Left ventricle myocardium superior (tissue), 1 donor: Measurements from ENCODE around the gene SPTBN5. TPM values are rescaled to one million over a fixed set of nuclear protein-coding genes. Genes with fewer than 3 reads are reported as not detected.

Experiments used
- ATAC-seq: fragments of 200-7000 bp; cut with Tn5 transposase; one replicate; pipeline ENCODE4 v1.9.1; 2020; ENCODE audit warnings: mild to moderate bottlenecking, moderate library complexity
- DNase-seq: peaks from one replicate; pipeline ENCODE4 v3.0.0-alpha.2; 2020
- intact Hi-C: fragments of 100-400 bp; cut with micrococcal nuclease; formaldehyde crosslinking; loops from one replicate; pipeline ENCODE4 v1.11.0; 2022
- long read RNA-seq: library from polyadenylated mRNA; unstranded; transcript quantifications from one replicate; pipeline ENCODE4 v2.0.0, GENCODE V29; 2021
- total RNA-seq: library from RNA; stranded (reverse); fragmentation: NEBNext Ultra II Directional; extraction: Animal tissue kit (Norgen Biotek cat#: 25700); gene quantifications from one replicate; pipeline ENCODE4 v1.2.1, GENCODE V29; 2021
- donor health status: DM: no; HTN: yes; CAD: no; lungs with severe emphysema.

SPTBN5 gene
- 3.6 TPM for total RNA-seq
- long read RNA-seq, partial matches to known transcripts: 7 of 8 reads
- long read RNA-seq, other reads (novel, unspliced or antisense): 1 of 8 reads

DNA sequence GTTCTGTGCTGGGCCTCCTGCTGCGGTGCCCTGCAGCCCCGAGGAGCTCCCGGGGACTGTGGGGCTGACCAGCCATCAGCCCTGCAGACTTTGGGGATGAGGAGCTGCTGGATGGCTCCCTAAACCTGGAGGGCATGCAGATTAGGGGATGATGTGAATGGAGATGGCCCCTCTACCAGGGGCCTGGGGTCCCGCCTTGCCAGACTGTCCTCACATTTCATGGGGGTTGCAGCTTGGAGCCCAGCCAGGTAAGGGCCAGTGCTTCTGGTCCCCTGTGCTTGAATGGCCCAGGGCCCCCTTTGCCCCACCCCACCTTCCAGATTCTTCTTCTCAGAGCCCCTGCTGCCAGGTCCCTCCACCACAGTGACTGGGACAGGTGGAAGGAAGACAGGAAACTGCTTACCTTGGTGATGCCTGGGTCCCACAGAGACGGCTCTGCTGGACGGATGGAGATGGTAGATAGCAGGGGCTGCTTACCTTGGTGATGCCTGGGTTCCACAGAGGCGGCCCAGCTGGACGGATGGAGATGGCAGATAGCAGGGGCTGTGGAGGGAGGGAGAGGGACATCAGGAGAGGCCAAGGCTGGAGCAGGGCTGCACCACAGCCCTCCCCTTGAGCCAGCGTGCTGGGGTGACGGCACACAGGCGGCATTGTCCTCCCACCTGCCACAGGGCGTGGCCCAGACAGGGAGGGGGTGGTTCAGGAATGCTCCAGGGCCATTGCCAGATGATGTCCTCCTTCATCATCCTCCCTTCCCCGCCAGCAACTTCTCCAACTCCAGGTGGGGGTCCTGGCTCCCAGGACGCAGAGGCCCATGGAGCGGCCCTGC, at the start of gene SPTBN5:
Gene SPTBN5 (minus strand): TSS at position 632 of the 829 bp plus-strand sequence. CDS start 556 bp downstream, at position 76.
- no peak for ATAC-seq
- intact Hi-C loops: no loop called here
- no peak for DNase-seq

DNA sequence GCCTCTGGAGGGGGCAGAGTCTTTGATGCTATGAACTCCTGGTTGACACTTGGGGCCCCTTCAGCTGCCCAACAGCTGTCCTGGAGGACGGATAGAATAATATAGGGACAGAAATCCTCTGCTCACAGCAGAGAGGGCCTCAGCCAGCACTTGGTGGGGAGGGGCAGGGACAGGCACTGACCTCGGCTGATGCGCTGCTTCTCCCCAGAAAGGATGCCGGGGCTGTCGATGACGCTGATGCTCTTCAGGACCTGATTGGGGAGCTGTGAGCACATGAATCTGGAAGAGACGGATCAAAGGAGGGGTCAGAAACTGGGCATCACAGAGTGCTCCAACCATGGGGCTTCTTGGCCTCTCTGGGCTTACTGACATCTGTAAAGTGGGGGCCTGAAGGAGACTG, 49.0 kb upstream of the SPTBN5 start:
- ATAC-seq (no peak), DNase-seq (no peak)

GRCh38 chr15:41941644-41942415, 48.0 kb upstream of the SPTBN5 start:
- DNase-seq (no peak), ATAC-seq (no peak)
- intact Hi-C loops: no loop called here

More for the DNA sequence above, 49.0 kb upstream of the SPTBN5 start:
- intact Hi-C loops: no loop called here

- intact Hi-C loops: no loop called here
- DNase-seq (no peak), ATAC-seq (no peak)
Observed at GRCh38 chr15:41940441-41940857, 46.6 kb upstream of the SPTBN5 start.

GRCh38 chr15:41939986-41940385, 46.1 kb upstream of the SPTBN5 start:
- intact Hi-C loops: no loop called here
- no peak for DNase-seq
- ATAC-seq: no peak

GRCh38 chr15:41937568-41937923, 43.7 kb upstream of the SPTBN5 start:
- intact Hi-C loops: no loop called here
- no peak for ATAC-seq

GRCh38 chr15:41936649-41937567, 43.1 kb upstream of the SPTBN5 start:
- DNase-seq (no peak), ATAC-seq (peak; percentile 36)
- intact Hi-C loops: no loop called here

More at GRCh38 chr15:41937568-41937923, 43.7 kb upstream of the SPTBN5 start:
- no peak for DNase-seq

DNA sequence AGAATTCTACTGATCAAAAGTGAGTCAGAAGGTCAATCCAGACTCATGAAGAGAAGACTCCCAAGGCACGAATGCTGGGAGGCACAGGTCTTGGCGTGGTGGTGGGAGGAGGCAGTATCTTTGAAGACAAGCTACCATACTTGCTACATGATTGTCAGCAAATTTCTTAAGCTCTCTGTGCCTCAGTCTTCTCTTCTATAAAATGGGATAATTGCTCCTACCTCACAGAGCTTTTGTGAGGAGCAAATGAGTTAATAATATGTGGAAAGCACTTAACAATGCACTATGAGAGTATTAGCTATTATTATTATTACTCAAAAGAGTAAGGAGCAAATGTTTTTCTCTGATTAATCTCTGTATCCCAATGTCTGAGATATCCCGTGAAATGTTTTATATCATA, 42.3 kb upstream of the SPTBN5 start:
- ATAC-seq (no peak), DNase-seq (no peak)
- intact Hi-C loops: no loop called here

DNA sequence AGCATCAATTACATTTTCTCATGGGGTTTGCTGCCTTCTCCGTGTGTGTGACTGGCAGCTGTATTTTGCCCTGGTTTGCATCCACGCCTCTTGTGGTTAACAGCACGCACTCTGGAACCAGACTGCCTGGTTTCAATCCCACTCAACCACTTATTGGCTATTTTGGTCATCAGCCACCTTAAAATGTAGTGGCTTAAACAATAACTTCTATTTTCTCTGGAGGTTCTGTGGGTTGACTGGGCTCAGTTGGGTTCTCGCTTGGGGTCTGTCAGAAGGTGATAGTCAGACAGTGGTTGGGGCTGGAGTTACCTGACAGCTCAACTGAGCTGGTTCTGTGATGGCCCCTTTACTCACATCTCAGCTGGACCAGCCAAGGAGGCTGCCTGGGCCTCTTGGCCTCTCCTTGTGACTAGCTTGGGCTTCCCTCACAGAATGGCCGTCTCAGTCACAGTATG, 41.7 kb upstream of the SPTBN5 start:
- intact Hi-C loops: no loop called here
- ATAC-seq (no peak), DNase-seq (no peak)

DNA sequence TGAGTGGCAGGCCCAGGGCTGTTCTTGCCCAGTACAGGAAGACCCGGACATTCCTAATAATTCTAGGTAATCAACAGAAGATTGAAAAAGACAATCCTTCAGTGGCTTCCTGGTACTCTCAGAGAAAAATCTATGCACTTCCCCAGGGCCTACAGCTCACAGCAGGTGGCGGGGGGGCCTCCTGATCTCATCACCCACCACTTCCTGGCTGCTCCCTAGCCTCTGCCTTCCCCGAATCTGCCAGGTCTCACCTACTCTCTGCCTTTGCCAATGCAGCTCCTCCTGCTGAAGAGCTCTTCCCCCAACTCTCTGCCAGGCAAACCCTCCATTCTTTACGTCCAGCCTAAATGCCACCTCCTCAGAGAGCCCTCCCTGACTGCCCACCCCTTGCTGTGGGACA, 41.0 kb upstream of the SPTBN5 start:
- DNase-seq: no peak
- ATAC-seq: peak; percentile 27
- intact Hi-C loops: no loop called here

GRCh38 chr15:41933771-41934170, 39.9 kb upstream of the SPTBN5 start:
- DNase-seq (no peak), ATAC-seq (peak; percentile 25)
- intact Hi-C loops: no loop called here

DNA sequence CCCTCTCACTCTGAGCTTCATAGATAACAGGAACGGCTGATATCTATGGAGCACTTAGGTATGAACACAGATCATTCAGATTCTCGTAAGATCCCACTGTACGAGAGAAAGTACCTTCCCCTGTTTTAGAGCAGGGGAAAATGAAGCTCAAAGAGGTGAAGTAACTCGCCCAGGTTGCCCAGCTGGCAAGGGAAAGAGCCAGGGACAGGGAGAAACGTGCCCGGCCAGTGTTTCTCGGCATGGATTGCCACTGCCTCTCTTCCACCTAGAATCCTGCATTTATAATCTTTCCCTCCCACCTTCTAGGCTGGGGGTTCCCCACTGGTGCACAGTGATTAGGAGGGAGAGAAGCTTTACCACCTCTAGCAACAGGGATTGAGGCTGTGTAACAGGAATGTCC, 39.5 kb upstream of the SPTBN5 start:
- ATAC-seq: no peak
- intact Hi-C loops: no loop called here
- DNase-seq: no peak

DNA sequence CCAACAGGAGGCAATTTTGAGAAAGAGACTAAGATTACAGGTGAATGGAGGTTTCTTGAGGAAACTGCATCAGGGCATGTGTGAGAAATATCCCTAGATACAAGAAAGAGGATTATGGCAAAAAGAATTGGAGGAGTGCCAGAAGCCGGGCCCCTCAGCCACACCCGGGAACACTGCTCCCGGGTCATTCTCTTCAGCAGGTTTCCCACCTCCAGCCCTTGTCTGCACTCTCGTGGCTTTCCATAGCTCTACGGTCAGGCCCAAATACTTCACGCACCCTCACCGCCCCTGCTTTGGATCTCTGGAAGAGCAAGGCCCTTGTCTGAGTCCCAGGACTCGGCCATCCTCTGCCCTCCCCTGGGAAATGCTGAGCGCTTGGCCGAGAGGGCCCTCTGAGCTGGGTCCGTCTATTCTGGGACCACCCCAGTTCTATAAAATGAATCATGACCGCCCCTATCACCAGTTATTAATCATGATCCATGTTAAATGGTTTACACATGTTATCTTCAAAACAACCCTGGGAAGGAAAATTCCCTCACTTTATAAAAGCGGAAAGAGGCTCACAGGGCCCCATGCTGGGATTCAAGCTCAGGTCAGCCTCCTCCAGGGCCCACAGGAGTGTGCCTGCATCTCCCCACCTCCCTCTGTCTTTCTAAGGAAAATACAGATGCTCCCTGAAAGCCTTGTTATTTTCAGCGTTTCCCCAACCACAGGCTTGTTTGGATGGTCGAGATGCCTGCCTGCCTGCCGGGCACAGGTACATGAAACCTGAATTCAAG, 38.8 kb upstream of the SPTBN5 start:
- DNase-seq: no peak
- no peak for ATAC-seq

DNA sequence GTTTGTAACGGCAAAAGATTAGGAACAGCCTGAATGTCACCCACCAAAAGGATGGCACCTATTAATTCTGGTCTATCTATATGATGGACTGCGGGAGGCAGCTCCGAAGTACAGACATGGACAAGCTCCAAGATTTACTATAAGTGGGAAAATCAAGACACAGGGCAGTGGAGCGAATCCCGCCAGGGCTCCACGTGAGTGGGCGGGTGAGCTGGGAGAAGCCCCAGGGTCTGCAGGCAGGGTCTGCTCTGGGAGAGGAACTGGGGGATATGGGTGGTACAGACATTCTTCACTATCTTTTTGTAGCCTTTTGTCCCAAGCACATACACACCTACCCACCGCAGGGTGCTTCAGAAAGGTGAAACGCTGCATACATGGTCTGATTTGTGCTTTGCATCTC, 38.2 kb upstream of the SPTBN5 start:
- intact Hi-C loops: no loop called here
- ATAC-seq (no peak), DNase-seq (no peak)

More for the DNA sequence above, 38.8 kb upstream of the SPTBN5 start:
- intact Hi-C loops: no loop called here

DNA sequence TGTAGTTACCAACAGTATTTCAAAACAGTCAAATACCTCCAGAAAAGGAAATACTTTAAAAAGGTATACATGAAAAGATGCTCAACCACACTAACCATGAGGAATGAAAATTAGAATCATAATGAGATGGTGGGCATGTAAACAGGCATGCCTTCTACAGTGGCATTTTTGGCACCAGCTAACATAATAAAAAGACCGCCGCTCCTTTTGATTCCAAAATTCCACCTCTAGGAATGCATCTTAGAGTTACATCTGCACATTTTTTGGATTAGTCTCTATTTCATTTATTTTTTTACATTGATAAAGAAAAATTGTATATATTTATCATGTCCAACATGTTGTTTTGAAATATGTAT, 37.0 kb upstream of the SPTBN5 start:
- intact Hi-C loops: no loop called here
- DNase-seq (no peak), ATAC-seq (no peak)

DNA sequence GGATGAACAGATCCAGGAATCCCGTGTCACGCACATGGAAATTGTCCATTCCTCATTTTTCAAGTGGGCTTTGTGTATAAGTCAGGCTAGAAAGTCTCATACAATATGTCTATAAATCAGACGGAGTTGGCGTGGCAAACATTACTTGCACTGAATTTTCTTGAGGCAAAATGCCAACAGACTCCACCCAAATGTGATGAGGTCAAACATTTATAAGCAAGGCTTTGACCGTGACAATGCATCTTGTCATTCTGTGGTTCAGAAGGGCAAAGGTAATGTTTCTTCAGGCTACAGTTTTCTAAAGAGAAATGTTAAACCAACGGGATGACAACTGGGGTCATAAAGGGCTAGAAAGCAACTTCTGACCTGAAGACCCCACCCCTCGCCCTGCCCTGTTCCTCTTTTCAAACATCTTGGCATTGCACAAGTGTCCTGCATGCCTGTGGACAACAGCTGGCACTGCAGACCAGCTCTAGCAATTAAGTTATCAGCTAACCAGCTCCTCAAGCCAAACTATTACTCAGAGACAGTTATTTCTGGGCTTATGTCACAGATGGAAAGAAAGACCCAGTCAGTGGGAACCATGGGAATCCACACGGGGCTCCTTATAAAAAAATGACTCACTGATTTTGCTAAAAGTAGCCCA, 36.5 kb upstream of the SPTBN5 start:
- intact Hi-C loops: no loop called here
- ATAC-seq (peak; percentile 66), DNase-seq (peak; percentile 68)

DNA sequence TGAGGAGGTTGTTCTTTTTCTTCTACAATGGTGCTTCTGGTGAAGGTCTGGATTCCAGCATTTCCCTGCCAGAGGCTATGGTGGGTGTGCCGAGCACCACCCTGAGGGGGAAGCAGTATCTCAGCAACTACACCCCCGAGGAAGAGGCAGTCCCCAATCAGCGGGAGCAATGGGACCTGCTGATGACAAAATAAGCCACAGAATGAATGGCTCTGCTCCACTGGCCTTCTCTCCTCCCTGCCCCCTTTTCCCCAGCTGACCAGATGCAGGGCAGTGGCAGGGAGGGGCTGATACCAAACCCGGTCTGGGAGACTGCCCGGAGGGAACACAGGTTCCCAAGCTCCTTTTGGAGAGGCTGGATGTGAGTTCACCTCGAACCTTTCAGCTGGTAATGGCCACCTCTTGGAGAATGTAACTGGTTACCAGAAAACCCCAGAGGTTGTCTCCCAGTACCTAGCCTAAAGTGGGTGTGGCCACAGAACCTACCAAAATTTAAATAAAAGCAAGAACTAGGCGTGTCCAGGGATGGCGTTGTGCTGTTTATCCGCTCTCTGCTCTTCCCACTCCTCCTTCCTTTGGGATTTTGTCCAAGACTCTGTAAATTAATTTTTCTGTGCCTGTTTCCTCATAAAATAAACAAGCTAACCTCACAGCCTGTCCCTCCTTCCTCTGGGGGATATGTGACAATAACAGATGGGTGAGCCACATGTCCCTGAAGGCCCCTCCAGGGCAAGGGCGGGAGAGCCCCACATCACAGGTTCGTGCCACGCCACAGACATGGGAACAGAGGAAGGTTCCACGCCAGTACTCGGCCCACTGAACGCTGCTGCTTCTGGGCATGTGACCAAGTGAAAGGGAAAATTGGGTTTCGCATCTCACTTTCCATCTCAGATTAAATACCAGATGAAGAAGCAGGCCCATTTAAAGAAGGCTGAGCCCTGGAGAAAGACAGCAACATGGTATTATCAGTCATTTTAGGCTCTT, 35.1 kb upstream of the SPTBN5 start:
- intact Hi-C loops: no loop called here
- peak; percentile 73 for DNase-seq
- ATAC-seq: peak; percentile 76
